Measurements from ENCODE around the gene CD99. TPM values are rescaled to one million over a fixed set of nuclear protein-coding genes. Genes with fewer than 3 reads are reported as not detected.
"Not testable (repeated sequence)": the region's sequence is repeated elsewhere in the genome, so short reads cannot be mapped to it uniquely, and the experiment has no call there.

Gene CD99
- total RNA-seq, 1 donor from 2014 or later = 226 TPM

DNA sequence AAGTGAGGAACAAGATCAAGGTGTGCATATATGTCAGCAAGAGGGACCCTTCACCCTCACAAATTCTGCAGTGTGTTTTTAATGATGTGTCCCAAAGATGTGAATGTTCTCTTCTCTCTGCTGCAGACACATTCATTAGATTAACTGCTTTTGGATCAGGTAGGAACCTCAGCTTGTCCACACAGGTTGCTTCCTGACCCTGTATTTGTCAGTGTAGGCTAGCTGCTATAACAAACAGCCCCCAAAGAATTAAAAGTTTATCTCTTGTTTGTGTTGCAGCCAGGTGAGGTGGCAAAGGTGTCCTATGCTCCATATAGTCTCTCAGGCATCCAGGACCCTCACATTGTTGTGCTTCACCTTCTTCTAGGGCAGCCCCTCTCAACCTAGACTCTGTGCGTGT lies 78.5 kb downstream of the CD99 start:
- DNase-seq (ENCODE audit: low spot score) = no peak

- not testable (repeated sequence) for DNase-seq (ENCODE audit: low spot score)
Observed at GRCh38 chrX:2773166-2774055, 82.3 kb downstream of the CD99 start.

GRCh38 chrX:2774057-2774456 lies 83.0 kb downstream of the CD99 start:
- DNase-seq (ENCODE audit: low spot score) = no peak

DNA sequence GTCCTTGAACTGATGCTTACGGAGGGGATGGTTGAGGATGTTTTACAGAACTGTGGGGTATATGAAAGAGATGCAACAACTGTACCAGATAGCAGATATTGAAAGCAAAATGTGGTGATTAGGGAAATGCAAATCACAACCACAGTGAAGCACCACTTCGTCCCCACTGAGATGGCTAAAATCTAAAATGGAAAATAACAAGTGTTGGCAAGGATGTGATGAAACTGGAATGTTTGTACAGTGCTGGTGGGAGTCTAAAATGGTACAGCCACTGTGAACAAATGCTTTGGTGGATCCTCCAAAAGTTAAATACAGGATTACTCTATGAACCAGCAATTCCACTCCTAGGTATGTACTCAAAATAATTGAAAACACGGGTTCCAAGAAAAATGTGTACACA lies 83.7 kb downstream of the CD99 start:
- no peak for DNase-seq (ENCODE audit: low spot score)

- not testable (repeated sequence) for DNase-seq (ENCODE audit: low spot score)
Observed at GRCh38 chrX:2780472-2781225, 89.6 kb downstream of the CD99 start.

DNA sequence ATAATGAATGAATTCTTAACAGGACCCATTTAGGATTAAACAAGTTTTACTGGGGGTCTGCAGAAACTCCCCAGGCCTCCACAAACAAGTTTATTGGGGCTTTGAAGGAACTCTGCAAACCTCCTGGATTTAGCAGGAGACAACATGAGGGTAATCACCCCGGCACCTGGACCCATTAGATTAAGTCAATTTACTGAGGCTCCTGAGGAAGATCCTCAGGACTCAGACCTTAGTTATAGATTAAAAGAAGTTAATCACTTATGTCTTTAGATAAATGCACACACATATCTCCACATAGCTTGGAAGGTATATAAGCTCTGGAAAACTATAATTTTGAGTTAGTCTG lies 90.1 kb downstream of the CD99 start:
- no peak for DNase-seq (ENCODE audit: low spot score)

DNA sequence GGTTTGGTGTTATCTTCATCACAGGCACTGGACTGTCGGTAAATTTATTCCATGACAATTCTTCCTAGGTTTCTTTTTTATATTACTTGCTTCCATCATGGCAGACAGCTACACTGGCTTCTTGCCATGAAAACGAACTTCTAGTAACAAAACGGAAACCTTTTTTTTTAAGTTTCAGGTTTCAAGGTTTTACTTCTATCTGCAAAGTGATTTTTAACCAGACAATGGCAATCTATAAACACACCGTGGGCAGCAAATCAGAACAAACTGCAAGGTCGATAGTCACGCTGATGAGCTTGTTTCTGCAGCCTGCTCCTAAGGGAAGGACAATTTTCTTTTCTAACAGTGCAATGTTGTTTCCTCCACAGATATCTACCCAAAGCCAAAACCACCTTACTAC lies 90.6 kb downstream of the CD99 start:
- no peak for DNase-seq (ENCODE audit: low spot score)

GRCh38 chrX:2782171-2782570 lies 91.1 kb downstream of the CD99 start:
- no peak for DNase-seq (ENCODE audit: low spot score)

GRCh38 chrX:2782778-2783177 lies 91.7 kb downstream of the CD99 start:
- no peak for DNase-seq (ENCODE audit: low spot score)

- no peak for DNase-seq (ENCODE audit: low spot score)
Observed at GRCh38 chrX:2784026-2784425, 92.9 kb downstream of the CD99 start.

DNA sequence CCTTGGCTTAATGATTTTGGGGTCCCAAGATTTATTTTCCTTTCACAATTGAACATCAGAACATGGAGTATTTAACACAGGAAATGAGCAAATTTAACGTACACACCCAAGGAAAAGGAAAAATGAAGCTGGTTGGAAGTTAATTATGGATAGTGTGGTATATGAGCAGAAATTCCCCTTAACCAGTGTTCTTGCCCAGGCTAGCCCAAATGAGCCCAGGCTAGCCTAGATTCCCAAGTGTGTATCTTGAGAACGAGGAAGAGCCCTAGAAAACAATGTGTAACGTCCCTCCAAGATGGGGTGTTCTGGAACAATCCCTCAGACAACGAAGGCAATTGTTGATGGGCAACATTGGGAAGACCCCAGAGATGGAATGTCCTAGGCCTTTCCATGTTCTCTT lies 94.4 kb downstream of the CD99 start:
- DNase-seq (ENCODE audit: low spot score) = no peak

GRCh38 chrX:2788980-2789379 lies 97.9 kb downstream of the CD99 start:
- DNase-seq (ENCODE audit: low spot score) = no peak

- no peak for DNase-seq (ENCODE audit: low spot score)
Observed at GRCh38 chrX:2789569-2789968, 98.5 kb downstream of the CD99 start.

Other genes with a start within 250 kb of the CD99 start
- 16.1 TPM for gene DHRSX, start 190.3 kb upstream of the CD99 start, total RNA-seq (ENCODE audit: insufficient read depth, low replicate concordance)
- gene ZBED1, start 190.3 kb upstream of the CD99 start, total RNA-seq (ENCODE audit: insufficient read depth, low replicate concordance) = 23.8 TPM
- 4.8 TPM for gene XG, start 60.7 kb downstream of the CD99 start, total RNA-seq (ENCODE audit: insufficient read depth, low replicate concordance)
- gene GYG2, start 137.6 kb downstream of the CD99 start, total RNA-seq (ENCODE audit: insufficient read depth, low replicate concordance) = 9.6 TPM
- 22.9 TPM for gene ARSD, start 238.0 kb downstream of the CD99 start, total RNA-seq (ENCODE audit: insufficient read depth, low replicate concordance)

Measured in umbilical cord (tissue), 2 donors.